ENCODE data around the gene CRYBG2.
A peak's percentile ranks its signal among the peaks of the same experiment; 100 is the strongest.
"Not testable (repeated sequence)": the region's sequence is repeated elsewhere in the genome, so short reads cannot be mapped to it uniquely, and the experiment has no call there.

Gene CRYBG2

DNA sequence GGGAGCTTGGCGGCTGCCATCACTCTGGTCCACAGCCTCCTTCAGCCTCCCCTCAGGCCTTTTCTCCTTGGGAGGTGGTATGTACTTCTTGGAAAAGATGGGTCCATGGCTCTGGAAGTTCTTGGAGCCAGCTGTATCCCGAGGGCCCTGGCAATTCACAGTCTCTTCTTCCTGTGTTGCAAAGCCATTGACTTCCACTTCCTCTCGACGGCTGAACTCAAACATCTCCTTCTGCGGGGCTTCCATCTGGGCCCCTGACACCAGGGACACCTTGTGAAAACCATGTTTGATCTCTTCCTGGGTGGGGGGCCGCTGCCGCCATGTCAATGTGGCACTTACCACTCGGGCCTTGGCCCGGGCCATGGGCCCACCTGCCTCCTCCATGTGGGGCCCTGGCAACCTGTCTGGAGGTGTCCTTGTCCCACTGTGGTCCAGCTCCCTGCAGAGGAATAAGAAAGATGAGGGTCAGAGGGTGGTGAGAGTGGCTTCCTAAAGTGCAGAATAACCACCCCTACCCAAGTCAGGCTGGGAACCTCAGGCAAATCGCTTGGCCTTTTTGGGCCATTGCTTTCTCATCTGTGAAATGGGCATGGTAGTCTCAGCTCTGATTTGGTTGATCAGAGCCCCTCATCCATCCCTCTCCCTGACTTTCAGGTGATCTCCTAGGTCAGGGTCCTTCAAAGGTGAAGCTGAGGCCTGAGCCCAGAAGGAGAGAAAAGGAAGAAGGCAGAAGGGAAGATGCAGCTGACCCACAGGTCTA lies 7.5 kb downstream of the CRYBG2 start:
- no peak for DNase-seq

DNA sequence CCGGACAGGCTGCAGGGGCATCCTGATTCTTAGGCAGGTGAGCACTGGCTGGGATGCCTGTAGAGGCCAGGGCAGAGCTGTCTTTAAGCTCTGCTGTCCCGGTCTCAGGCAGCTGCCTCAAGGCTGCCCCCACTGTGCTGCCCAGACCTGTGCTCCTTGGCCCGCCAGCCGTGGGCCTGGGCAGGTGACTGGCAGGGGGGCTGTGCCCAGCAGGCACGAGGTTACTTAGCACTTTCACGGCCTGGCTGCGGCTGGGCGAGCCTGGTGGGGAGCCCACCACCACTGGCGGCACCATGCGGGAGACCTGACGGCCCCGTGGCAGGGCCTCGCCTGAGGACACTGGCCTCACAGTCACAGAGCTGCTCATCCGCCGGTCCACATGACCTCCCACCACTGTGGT lies 8.2 kb downstream of the CRYBG2 start:
- no peak for DNase-seq

DNA sequence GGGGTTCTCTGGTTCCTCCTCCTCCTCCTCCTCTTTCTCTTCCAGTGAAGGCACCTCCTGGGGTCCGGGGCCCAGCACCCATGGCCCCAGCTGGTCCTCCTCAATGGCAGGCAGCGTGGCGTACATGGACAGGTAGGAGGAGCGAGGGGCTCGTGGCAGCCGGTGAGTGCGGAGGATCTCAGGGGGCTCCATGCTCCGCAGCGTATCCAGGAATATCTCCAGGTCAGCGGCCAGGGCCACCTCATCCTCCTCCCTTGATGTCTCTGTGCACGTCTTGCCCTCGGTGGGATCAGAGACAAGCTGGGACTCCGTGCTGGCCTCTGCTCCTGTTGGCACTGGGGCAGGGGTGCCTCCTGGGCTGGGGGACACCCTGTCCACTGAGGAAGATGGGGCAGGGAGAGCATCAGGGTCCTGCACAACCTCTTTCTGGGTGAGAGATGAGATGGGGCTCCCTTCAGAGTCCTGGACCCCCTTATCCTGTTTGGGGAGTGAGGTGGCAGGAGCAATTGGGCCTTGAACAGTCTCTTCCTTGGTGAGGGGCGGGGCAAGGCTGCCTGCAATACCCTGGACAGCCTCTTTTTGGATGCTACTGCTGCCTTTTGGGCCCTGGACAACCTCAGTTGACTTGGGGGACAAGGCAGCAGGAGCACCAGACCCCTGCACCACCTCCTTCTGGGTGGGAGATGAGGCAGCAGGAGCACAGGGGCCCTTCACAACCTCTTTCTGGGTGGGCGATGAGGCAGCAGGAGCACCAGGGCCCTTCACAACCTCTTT lies 9.6 kb downstream of the CRYBG2 start:
- no peak for DNase-seq

DNA sequence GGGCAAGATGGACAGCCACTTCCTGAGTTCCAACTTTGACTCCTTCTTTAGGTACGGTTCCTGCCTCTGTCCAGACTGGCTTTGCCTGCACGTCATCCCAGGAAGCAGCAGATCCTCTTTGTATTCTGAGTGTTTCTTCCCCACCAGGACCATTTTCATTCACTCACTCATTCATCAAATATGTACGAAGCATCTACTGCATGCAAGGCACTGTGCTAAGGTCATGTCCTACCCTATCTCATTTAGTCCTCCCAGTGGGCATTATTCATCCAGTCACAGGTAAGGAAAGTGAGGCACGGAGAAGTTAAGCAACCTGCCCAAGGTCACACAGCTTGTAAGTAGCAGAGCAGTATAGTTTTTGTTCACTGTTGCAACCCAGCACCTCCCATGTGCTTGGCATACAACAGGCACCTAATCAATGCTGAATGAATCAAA lies 13.9 kb downstream of the CRYBG2 start:
- DNase-seq = no peak

DNA sequence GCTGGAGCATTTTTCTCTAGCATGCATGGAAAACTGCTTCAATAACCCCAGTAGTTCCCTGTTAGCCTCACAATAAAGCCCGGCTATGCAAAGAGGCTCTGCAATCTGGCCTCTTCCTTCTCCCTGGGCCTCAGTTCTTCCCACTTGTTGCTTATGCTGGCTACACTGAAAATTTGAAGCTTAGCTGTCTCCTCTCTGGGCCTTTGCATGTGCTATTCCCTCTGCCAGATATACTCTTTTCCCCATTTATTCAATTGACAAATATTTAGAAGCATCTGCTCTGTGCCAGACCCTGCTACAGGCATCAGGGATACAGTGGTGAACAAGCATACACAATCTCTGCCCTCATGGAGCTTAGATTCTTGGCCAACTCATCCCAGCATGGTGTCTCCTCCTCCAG lies 15.3 kb downstream of the CRYBG2 start:
- DNase-seq = no peak

DNA sequence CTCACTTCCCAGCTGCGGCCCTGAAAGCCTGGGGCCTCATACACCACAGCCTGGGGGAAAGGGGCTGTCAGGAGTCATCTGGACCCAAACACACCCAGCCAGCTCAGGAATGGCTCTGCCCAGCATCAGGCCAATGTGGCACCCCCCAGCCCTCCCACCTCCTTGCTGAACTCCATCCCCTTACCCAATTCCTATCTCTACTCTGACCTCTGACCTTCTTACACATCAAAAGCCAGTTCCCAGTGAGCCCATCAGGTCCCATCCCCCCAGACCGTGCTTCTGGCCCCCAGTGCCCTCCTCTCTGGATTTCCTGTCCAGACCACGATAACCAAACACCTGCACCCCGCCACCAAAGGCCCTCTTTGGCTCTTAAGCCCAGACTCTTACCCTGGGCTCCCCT lies 16.3 kb downstream of the CRYBG2 start:
- no peak for DNase-seq

DNA sequence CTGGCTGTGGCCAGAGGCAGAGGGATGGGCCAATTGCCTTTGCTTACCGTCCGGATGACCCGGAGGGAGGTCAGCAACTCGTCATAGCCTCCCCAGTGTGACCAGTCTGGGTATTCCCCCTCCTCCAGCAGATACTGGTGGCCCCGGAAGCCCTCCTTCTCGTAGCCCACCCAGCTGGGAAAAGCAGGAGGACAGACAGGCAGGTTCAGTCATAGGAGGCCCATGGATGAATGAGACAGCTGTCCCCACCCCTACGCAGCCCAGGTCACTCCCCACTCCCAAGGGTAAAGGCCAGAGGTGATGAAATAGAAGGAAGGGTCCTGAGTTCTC lies 16.8 kb downstream of the CRYBG2 start:
- no peak for DNase-seq

DNA sequence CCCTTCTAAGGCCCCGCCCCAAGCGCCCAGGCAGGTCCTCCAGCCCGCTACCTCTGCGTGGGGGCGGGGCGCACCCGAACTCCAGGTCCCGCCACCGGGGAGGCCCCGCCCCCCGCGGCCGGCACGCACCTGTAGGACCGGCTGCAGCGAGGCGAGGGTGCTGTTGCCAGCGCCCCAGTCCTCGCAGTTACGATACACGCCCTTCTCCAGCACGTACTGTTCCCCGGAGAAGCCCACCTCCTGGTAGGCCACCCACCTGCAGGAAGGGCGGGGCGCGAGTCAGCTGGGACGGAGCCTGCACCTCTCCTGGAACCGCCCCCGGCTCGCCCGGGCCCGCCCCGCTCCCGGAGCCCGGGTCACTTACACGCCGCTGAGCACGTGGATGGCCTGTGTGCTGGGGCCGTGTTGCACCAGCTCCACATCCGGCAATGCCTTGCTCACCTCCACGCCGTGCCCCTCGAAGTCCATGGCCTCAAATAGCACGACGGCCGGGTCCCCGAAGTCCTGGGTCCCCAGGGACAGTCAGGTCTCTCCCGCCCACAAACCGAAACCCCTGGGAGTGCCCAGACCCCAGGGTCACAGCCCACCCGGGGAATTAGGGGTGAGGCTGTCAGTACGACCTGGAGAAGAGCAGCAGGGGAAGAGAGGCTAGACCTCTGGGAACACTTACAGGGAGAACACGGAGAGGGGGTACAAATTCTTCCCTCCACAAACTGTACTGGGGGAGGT lies 17.3 kb downstream of the CRYBG2 start:
- no peak for DNase-seq

DNA sequence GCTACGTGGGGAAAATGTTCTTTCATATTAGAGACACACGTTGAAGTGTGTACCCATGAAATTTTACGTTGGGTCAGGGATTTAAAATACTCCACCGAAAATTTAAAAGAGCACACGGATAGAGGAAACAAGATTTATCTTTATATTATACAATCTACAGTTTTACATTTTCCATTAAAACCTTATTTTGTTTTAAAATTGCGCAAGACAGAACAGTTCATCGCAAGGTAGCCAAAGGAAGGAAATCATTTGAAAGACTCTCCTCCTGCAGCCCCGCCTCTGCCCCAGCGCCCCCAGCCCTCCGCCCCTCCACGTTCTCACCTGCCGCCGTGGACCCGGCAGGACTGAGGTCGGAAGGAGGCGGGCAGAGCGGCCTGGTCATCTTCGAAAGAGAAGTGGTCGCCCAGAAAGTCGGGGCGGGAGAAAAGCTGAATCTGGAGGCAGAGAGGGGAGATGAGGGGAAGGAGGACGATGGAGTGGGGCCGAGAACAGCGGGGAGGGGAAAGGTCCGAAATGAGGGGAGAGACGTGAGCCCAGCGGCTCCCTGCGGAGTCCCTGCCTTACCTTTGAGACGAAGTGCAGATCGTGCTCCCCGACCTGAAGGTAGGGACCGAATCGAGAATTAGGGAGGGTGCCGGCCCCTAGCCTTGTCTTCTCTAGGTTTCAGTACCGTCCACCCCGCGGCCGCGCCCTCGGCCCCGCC lies 18.0 kb downstream of the CRYBG2 start:
- DNase-seq = no peak

DNA sequence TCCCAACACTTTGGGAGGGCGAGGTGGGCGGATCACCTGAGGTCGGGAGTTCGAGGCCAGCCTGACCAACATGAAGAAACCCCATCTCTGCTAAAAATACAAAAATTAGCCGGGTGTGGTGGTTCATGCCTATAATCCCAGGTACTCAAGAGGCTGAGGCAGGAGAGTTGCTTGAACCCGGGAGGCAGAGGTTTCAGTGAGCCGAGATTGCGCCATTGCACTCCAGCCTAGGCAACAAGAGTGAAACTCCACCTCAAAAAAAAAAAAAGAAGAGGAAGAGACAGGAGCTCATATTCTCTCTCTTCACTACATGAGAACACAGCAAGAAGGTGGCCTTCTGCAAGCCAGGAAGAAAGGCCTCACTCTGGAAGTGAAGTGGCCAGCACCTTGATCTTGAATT lies 20.6 kb downstream of the CRYBG2 start:
- not testable (repeated sequence) for DNase-seq

DNA sequence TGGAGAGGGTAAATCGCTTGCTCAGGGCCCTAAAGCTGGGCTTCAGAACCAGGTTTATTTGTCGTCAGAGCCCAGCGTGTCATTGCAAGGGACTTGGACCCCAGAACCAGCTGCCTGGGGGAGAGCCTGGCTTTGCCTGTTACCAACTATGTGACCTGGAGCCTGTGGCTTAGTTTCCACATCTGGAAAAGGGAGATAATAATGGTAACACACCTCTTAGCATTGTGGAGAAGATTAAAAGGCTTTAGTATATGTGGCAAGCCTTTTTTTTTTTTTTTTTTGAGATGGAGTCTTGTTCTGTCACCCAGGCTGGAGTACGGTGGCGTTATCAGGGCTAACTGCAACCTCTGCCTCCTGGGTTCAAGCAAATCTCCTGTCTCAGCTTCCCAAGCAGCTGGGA lies 23.7 kb downstream of the CRYBG2 start:
- no peak for DNase-seq

DNA sequence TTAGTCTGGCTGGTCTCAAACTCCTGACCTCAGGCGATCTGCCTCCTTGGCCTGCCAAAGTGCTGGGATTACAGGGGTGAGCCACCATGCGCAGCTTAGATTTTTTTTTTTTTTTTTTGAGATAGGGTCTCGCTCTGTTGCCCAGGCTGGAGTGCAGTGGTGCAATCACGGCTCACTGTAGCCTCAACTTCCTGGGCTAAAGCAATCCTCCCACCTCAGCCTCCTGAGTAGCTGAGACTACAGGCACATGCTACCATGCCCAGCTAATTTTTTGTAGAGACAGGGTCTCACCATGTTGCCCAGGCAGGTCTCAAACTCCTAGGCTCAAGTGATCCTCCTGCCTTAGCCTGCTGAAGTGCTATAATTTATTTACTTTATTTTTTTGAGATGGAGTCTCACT lies 24.6 kb downstream of the CRYBG2 start:
- not testable (repeated sequence) for DNase-seq

DNA sequence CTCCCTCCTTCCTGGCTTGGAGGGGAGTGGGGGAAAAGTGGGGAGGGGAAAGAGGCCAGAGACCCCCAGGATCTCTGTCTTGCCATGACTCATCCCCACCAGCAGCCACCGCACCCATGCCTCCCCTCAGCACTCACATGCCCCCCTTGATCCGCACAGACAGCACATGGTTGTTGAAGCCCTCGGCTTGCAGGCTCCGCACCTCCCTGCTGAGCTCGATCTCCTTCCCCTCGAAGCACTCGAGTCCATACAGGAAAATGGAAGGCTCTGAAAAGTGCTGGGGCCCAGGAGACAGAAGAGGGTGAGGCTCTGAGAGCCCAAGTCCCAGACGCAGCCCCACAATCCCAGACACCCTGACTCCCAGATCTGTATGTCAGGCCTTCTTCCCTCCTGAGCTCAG lies 25.3 kb downstream of the CRYBG2 start:
- no peak for DNase-seq

DNA sequence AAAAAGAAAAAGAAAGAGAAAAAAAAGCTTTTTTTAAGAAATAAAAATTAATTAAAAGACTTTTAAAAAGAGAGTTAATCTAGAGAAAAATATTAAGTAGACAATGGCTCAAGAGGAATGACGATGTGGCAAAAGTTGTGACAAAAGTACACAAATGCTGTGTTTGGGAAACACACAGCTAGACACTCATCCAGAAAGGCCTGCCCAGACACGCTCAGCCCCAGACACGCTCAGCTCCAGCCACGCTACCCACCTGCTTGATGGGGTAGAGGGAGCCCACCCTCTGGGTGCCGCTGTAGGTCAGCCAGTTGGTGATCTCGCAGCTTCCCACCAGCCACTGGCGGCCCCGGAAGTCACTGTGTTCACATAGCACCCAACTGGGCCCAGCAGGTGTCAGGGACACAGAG lies 26.0 kb downstream of the CRYBG2 start:
- no peak for DNase-seq

DNA sequence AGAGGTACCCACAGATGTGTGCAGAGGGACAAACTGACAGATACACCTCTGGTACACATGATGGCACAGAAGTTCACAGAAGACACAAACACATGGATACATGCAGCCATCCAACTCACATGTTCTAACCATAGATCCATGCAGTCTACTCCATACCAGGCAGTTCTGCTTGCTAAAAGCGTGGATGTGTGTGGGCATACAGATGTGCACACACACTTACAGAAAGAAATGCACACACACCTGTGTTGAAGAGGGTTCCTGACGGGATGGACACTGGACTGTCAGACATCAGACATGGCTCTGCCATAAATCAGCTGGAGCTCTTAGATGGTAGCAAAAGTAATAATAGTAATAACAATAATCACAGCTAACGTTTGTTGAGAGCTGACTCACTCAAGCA lies 29.4 kb downstream of the CRYBG2 start:
- no peak for DNase-seq

DNA sequence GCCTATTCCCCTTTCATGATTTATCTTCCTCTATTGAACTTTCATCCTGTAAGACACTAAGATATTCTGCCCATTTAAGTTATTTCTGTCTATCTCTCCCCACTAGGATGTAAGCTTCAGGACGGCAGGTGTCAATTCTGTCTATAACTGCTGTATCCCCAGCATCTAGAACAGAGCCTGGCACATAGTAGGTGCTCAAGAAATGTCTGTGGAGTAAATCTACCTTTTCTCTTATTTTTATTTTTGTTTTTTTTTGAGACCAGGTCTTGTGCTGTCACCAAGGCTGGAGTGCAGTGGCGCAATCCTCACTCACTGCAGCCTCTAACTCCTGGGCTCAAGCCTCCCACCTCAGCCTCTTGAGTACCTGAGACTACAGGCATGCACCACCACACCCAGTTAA lies 30.5 kb downstream of the CRYBG2 start:
- no peak for DNase-seq

DNA sequence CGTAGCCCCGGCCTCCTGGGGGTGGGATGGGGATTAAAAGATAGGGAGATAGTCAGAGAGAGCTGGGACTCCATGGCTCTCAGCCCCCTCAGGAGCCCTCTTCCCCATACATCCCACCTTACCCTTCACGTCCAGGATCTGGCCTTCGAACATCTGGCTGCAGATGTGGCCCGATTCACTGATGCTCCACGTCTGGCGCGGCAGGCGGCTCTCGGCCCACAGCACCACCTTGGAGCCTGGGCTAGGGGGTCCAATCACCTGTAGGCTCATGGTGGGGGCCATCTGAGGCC lies 31.9 kb downstream of the CRYBG2 start:
- DNase-seq = no peak

DNA sequence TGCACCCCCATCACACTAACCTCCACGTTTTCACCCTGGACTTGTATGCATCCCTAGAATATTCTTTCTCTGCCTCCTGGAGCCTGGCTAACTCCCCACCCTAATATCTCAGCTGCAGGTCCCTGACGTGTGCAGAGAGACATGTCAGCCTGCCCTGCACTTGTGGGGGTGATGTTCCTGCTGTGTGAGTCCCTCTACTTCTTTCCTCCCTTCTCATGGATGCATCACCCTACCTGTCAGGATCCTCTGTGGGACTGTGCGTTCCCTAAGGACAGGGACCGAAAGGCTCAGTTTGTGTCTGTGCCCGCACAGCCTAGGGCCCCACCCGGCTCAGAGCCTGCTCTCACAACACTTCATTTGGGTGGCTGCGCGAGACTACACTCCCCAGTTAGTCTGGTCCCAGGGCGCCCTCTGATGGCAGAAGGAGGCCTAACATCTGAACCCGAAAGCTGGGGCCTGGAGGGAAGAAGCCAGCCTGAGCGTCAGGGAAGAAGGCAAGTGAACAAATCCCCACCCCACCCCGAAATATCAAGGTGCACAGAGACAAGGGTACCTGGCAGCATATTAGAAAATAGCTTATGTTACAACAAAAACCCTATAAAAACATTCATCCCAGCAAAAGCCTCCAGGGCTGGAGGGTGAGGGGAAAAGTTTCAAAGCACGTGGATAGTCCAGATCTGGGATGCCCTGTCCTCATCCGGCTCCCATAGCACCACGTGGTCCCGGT lies 32.5 kb downstream of the CRYBG2 start:
- DNase-seq = peak; percentile 79

DNA sequence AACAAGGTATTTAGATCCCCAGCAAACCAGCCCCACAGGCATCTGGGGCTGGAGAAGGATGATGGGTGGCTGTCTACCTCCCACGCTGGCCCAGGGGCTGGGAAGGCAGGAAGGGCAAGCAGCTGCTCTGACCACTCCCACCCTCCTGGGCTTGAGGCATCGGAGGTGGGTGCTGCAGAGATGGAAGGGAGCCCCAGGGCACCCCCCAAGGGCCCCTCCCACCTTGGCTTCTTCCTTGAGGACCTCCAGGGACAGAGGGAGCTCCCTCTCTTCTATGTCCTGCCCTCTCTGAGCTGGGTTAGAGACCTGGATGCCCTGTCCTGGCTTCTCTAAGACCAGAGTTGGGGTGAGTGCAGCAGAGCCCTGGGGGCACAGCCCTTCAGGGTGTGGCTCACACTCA lies 33.0 kb downstream of the CRYBG2 start:
- no peak for DNase-seq

DNA sequence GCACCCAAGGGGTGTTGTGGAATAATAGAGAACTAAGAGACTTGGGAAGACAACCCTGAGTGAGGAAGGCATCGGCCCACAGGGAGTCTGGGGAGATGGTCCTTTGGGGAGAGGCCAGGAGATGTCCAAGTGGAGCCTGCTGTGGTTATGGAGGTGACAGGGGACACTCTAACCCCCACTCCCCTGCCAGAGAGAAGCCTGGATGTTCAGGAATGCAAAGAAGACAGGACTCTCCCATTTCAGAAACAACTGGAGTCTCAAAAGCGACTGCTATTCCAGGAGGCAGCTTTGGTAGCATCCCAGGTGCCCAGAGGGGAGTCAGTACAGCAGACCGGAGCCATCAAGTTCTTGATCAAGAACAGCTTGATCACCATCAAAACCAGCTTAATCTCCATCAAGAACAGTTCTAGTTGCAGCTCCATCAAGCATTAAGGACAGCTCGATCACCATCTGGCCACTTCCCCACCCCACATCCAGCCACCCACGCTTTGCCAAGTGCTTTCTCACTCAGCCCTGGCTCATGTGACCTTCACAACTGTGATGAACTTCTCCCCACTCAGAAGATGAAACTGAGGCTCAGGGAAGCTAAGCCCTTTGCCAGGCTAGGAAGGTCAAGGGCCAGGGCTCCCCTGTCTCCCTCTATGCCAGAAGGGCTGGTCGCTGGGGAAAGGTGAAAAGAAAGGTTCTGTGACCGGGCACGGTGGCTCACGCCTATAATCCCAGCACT lies 35.4 kb downstream of the CRYBG2 start:
- DNase-seq = no peak

DNA sequence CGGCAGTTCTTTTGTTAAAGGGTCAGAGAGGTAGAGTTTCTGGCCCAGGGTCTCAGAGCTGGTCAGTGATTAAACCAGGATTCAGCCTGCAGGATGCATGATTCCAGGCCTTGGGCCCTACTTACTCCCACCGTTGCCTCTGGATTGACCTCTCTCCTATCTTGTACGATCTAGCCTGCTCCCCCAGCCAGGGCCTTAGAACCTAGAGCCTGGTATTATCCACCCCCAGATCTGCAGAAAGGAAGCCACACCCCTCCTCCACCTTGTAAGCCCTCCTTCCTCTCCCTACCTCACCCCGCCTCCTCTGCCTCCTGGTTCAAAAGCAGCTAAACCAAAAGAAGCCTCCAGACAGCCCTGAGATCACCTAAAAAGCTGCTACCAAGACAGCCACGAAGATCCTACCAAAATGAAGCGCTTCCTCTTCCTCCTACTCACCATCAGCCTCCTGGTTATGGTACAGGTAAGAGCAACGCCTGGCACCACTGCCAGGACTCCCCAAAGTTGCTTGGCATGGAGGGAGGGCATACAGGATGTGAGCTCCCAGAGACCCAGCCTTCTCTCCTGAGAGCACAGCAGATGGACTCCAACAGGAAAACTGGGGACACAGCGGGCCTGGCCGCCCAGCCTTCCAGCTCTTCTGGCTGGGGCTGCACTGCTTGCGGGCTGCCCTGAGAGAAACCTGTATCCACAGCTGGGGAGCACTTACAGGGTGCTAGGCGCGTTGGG lies 36.2 kb downstream of the CRYBG2 start, which contains the start of gene CD52:
Gene CD52 (plus strand): TSS at position 347 of the 726 bp plus-strand sequence. CDS start 60 bp downstream, at position 407.
- peak; percentile 45 for DNase-seq

Measured in KG1 (cell line).